HG02973 (cell line): Measurements from ENCODE around the gene CLIC1.

Experiments used
- ATAC-seq: cut with Tn5 transposase; IDR thresholded peaks from one replicate; pipeline ENCODE4 v1.9.1; 2021; ENCODE audit warnings: moderate library complexity; ENCODE audit not compliant: unreplicated experiment

Gene CLIC1

GRCh38 chr6:31683591-31683990, 52.7 kb downstream of the CLIC1 start:
- no peak for ATAC-seq

- ATAC-seq: no peak
Observed at GRCh38 chr6:31681135-31681671, 55.1 kb downstream of the CLIC1 start.
